Ovary (tissue), 9 donors: ENCODE measurements around the gene MBD4. TPM values are rescaled to one million over a fixed set of nuclear protein-coding genes. Genes with fewer than 3 reads are reported as not detected.

Experiments
- DNase-seq, 5 donors: peaks; one replicate each; pipeline ENCODE4 v3.0.0-alpha.2; 2019 to 2020
- H3K27ac ChIP-seq, 2 donors: fragments of 200-600 bp; one replicate each; pipeline versions ENCODE4 v1.5.1 to v1.8.0; 2019 to 2022
- H3K27me3 ChIP-seq: fragments of 200-600 bp; one replicate; pipeline ENCODE4 v1.8.0; 2022
- H3K36me3 ChIP-seq: fragments of 200-600 bp; sonication (generic); one replicate; pipeline ENCODE4 v1.5.1; 2019
- H3K4me1 ChIP-seq: one replicate; pipeline ENCODE4 v1.8.1; 2013; ENCODE audit warnings: mild to moderate bottlenecking, moderate library complexity; ENCODE audit not compliant: insufficient read depth
- H3K4me3 ChIP-seq: fragments of 200-600 bp; sonication (generic); one replicate; pipeline ENCODE4 v1.5.1; 2017
- H3K9me3 ChIP-seq, 2 donors: fragments of 200-600 bp in 1 of 2; sonication (generic) in 1 of 2; one replicate each; pipeline versions ENCODE4 v1.5.1 to v1.8.1; 2013 to 2019; ENCODE audit warnings: mild to moderate bottlenecking in 1 of 2, moderate library complexity in 1 of 2
- CTCF ChIP-seq, 3 donors: fragments of 450-650 bp in 2 of 3; fragments of 200-600 bp in 1 of 3; IDR thresholded peaks; one replicate each; pipeline versions ENCODE4 v1.5.1 to v1.8.0; 2016 to 2022; ENCODE audit warnings: antibody characterized with exemption in 3 of 3, mild to moderate bottlenecking in 1 of 3
- EP300 ChIP-seq: sonication (generic); formaldehyde crosslinking; IDR thresholded peaks from one replicate; pipeline ENCODE4 v1.6.1; 2017; ENCODE audit warnings: antibody characterized with exemption
- POLR2A ChIP-seq: fragments of 450-650 bp; IDR thresholded peaks from one replicate; pipeline ENCODE4 v1.6.1; 2017; ENCODE audit warnings: antibody characterized with exemption, mild to moderate bottlenecking, moderate library complexity
- WGBS, 3 donors: extraction: QIAGEN DNeasy Blood & Tissue Kit in 1 of 3; methylation state at CpG; one replicate each; pipeline versions ENCODE4 v1.1.5 to v1.1.7; 2013 to 2017; 5-methylcytosine and 5-hydroxymethylcytosine counted together
- intact Hi-C, 4 donors: fragments of 100-400 bp; cut with DNase I; formaldehyde crosslinking; loops; one replicate each; pipeline versions ENCODE4 v1.11.0 to v1.15.1; 2022 to 2023
- polyA plus RNA-seq, 2 donors: library from polyadenylated mRNA; stranded (reverse); fragments of 200-250 nt in 1 of 2; fragments of 350-450 nt in 1 of 2; fragmentation: Illumina TruSeq in 1 of 2; extraction: RNeasy Lipid Tissue Mini Kit (QIAGEN cat#74804) in 1 of 2; gene quantifications; one replicate each; pipeline ENCODE4 v1.2.3, GENCODE V29; 2013 to 2014
- total RNA-seq, 7 donors: library from RNA; depleted of rRNA in 2 of 7; stranded (reverse); fragments of >200 nt in 2 of 7; fragmentation: NEBNext Ultra II Directional in 3 of 7; extraction: Animal tissue kit (Norgen Biotek cat#: 25700) in 3 of 7; gene quantifications; one replicate each; pipeline versions ENCODE4 v1.1.0 to v1.2.4, GENCODE V29; 2016 to 2023
- donor health status: DM: no; HTN: no; CAD: no; lungs with moderate emphysema.
- donor health status: DM: no; HTN: no; CAD: no.
- donor health status: Bipolar disorder and iron deficiency.
- donor health status: DM: yes; HTN: yes; CAD: no.
- donor health status: DM: no; HTN: no; CAD: no.
- donor health status: DM: yes; HTN: yes; CAD: no.

The MBD4 gene
- total and polyA plus RNA-seq, 9 donors: 19.5 to 60.0 (median 29.2) TPM

- Histone ChIP-seq H3K27me3 (no peaks in the 10 kb centered on the region), H3K27ac (no peak overlapping the region), H3K4me3 (no peak overlapping the region), H3K9me3 (no peaks in the 10 kb centered on the region), H3K36me3 (no peaks in the 10 kb centered on the region), H3K4me1 (no peaks in the 10 kb centered on the region)
- 84 to 88% (median 87%) methylated on average over 4 of the region's 4 CpGs for WGBS, 3 donors
- TF ChIP-seq POLR2A (no peak), EP300 (no peak), CTCF (IDR thresholded peaks at IDR 0.05) (no peak)
- DNase-seq: no peak
- intact Hi-C loops: no loop called here
These were observed 24.0 kb upstream of the MBD4 start for GRCh38 chr3:129463716-129464115.

- DNase-seq: no peak
- TF ChIP-seq POLR2A (no peak), EP300 (no peak), CTCF (IDR thresholded peaks at IDR 0.05) (no peak)
- H3K4me3 ChIP-seq: no peak overlapping the region
- intact Hi-C loops: no loop called here
- H3K27ac ChIP-seq: no peak overlapping the region
- WGBS, 3 donors: 95 to 97% (median 97%) methylated on average over 3 of the region's 3 CpGs
- H3K4me1 ChIP-seq: no peaks in the 10 kb centered on the region
- H3K27me3 ChIP-seq: no peaks in the 10 kb centered on the region
- no peaks in the 10 kb centered on the region for H3K36me3 ChIP-seq
- H3K9me3 ChIP-seq: no peaks in the 10 kb centered on the region
These were observed 23.3 kb upstream of the MBD4 start for GRCh38 chr3:129463094-129463493.

GRCh38 chr3:129462361-129462968, 22.7 kb upstream of the MBD4 start:
- TF ChIP-seq CTCF (IDR thresholded peaks at IDR 0.05) (no peak), POLR2A (no peak), EP300 (no peak)
- H3K27me3 ChIP-seq: no peaks in the 10 kb centered on the region
- intact Hi-C loops: no loop called here
- H3K36me3 ChIP-seq: no peaks in the 10 kb centered on the region
- no peaks in the 10 kb centered on the region for H3K4me1 ChIP-seq
- no peak for DNase-seq
- no peak overlapping the region for H3K27ac ChIP-seq
- H3K9me3 ChIP-seq: no peaks in the 10 kb centered on the region
- WGBS, 3 donors: 86 to 91% (median 88%) methylated on average over 3 of the region's 3 CpGs
- H3K4me3 ChIP-seq: no peak overlapping the region

GRCh38 chr3:129461461-129462146, 21.9 kb upstream of the MBD4 start:
- Histone ChIP-seq H3K27ac (no peak overlapping the region), H3K4me1 (no peaks in the 10 kb centered on the region), H3K9me3 (no peaks in the 10 kb centered on the region), H3K27me3 (no peaks in the 10 kb centered on the region), H3K36me3 (no peaks in the 10 kb centered on the region), H3K4me3 (no peak overlapping the region)
- intact Hi-C loops: no loop called here
- 57 to 86% (median 80%) methylated on average over 6 of the region's 6 CpGs for WGBS, 3 donors
- TF ChIP-seq CTCF (IDR thresholded peaks at IDR 0.05): no peak
- no peak for TF ChIP-seq POLR2A
- no peak for TF ChIP-seq EP300
- no peak for DNase-seq
